Fibroblast of villous mesenchyme (primary cell): ENCODE measurements around the gene ESR2. TPM values are rescaled to one million over a fixed set of nuclear protein-coding genes. Genes with fewer than 3 reads are reported as not detected.

ENCODE experiments used
- DNase-seq: peaks from one replicate; pipeline ENCODE4 v3.0.0-alpha.2; 2010; ENCODE audit warnings: low read depth
- H3K4me3 ChIP-seq: 2 replicates; pipeline ENCODE4 v1.5.1; 2011; ENCODE audit warnings: low read depth, mild to moderate bottlenecking, low read length
- CTCF ChIP-seq: IDR thresholded peaks from 2 replicates; pipeline ENCODE4 v1.5.1; 2012; ENCODE audit warnings: low read depth, mild to moderate bottlenecking, low read length; ENCODE audit not compliant: insufficient read depth
- total RNA-seq: library from RNA; depleted of rRNA; stranded (reverse); fragments of >200 nt; gene quantifications from 2 replicates; pipeline ENCODE4 v1.2.3, GENCODE V29; 2012

The ESR2 gene
- total RNA-seq, 1 donor = not detected

- peak; percentile 29 for DNase-seq
- no peak overlapping the region for H3K4me3 ChIP-seq
- no peak for TF ChIP-seq CTCF
Measured at GRCh38 chr14:64089920-64090319, 204.3 kb downstream of the ESR2 start.

- H3K4me3 ChIP-seq = no peak overlapping the region
- no peak for DNase-seq
- TF ChIP-seq CTCF = no peak
Measured at GRCh38 chr14:64088647-64088964, 205.6 kb downstream of the ESR2 start.

- peak; percentile 89 for DNase-seq
- TF ChIP-seq CTCF = no peak
- H3K4me3 ChIP-seq = no peak overlapping the region
Measured at GRCh38 chr14:64082837-64083236, 211.3 kb downstream of the ESR2 start.

GRCh38 chr14:64081174-64081746 is 212.9 kb downstream of the ESR2 start:
- no peak overlapping the region for H3K4me3 ChIP-seq
- no peak for DNase-seq
- no peak for TF ChIP-seq CTCF

- TF ChIP-seq CTCF = no peak
- H3K4me3 ChIP-seq = no peak overlapping the region
- DNase-seq = no peak
Measured at GRCh38 chr14:64080452-64080851, 213.7 kb downstream of the ESR2 start.

GRCh38 chr14:64075613-64076005 is 218.6 kb downstream of the ESR2 start:
- no peak for TF ChIP-seq CTCF
- H3K4me3 ChIP-seq = no peak overlapping the region
- no peak for DNase-seq

- DNase-seq = peak; percentile 69
- no peak overlapping the region for H3K4me3 ChIP-seq
- TF ChIP-seq CTCF = no peak
Measured at GRCh38 chr14:64074961-64075612, 219.1 kb downstream of the ESR2 start.
